Muscle of arm (tissue), 14 donors: Measurements from ENCODE around the gene AFAP1L1. TPM values are rescaled to one million over a fixed set of nuclear protein-coding genes. Genes with fewer than 3 reads are reported as not detected.

Experiments
- DNase-seq: peaks from one replicate; pipeline ENCODE4 v3.0.0-alpha.2; 2013
- long read RNA-seq, 11 donors: transcript quantifications; one replicate each; lab custom pipeline, GENCODE V29; 2026
- polyA plus RNA-seq, 12 donors: library from polyadenylated mRNA; unstranded; fragments of 120-200 nt; gene quantifications; one replicate each; pipeline ENCODE4 v1.2.1, GENCODE V29; 2013; ENCODE audit not compliant: insufficient read length in 12 of 12

The AFAP1L1 gene
- 100 to 1,000 TPM in 5 of 12 donors, 10 to 100 TPM in 6, not detected in 1; 52.1 to 115 (median 90.6) TPM for polyA plus RNA-seq
- long read RNA-seq, donor 1, full-length matches to known transcripts: 3 of 3 reads
- long read RNA-seq, donor 1, partial matches to known transcripts: 0 of 3 reads
- long read RNA-seq, donor 1, other reads (novel, unspliced or antisense): 0 of 3 reads
- long read RNA-seq, donor 2, full-length matches to known transcripts: 17 of 17 reads
- long read RNA-seq, donor 2, partial matches to known transcripts: 0 of 17 reads
- long read RNA-seq, donor 2, other reads (novel, unspliced or antisense): 0 of 17 reads
- long read RNA-seq, donor 3, full-length matches to known transcripts: 7 of 16 reads
- long read RNA-seq, donor 3, partial matches to known transcripts: 9 of 16 reads
- long read RNA-seq, donor 3, other reads (novel, unspliced or antisense): 0 of 16 reads
- long read RNA-seq, donor 4, full-length matches to known transcripts: 5 of 5 reads
- long read RNA-seq, donor 4, partial matches to known transcripts: 0 of 5 reads
- long read RNA-seq, donor 4, other reads (novel, unspliced or antisense): 0 of 5 reads
- long read RNA-seq, donor 5, full-length matches to known transcripts: 29 of 44 reads
- long read RNA-seq, donor 5, partial matches to known transcripts: 15 of 44 reads
- long read RNA-seq, donor 5, other reads (novel, unspliced or antisense): 0 of 44 reads
- long read RNA-seq, donor 6, full-length matches to known transcripts: 11 of 11 reads
- long read RNA-seq, donor 6, partial matches to known transcripts: 0 of 11 reads
- long read RNA-seq, donor 6, other reads (novel, unspliced or antisense): 0 of 11 reads
- long read RNA-seq, donor 7, full-length matches to known transcripts: 4 of 4 reads
- long read RNA-seq, donor 7, partial matches to known transcripts: 0 of 4 reads
- long read RNA-seq, donor 7, other reads (novel, unspliced or antisense): 0 of 4 reads
- long read RNA-seq, donor 8, full-length matches to known transcripts: 33 of 44 reads
- long read RNA-seq, donor 8, partial matches to known transcripts: 11 of 44 reads
- long read RNA-seq, donor 8, other reads (novel, unspliced or antisense): 0 of 44 reads
- long read RNA-seq, donor 9, full-length matches to known transcripts: 5 of 5 reads
- long read RNA-seq, donor 9, partial matches to known transcripts: 0 of 5 reads
- long read RNA-seq, donor 9, other reads (novel, unspliced or antisense): 0 of 5 reads
- long read RNA-seq, donor 10, full-length matches to known transcripts: 22 of 41 reads
- long read RNA-seq, donor 10, partial matches to known transcripts: 19 of 41 reads
- long read RNA-seq, donor 10, other reads (novel, unspliced or antisense): 0 of 41 reads
- long read RNA-seq, donor 11, full-length matches to known transcripts: 10 of 15 reads
- long read RNA-seq, donor 11, partial matches to known transcripts: 5 of 15 reads
- long read RNA-seq, donor 11, other reads (novel, unspliced or antisense): 0 of 15 reads

GRCh38 chr5:149271716-149272563 is at the start of gene AFAP1L1:
AFAP1L1 (plus strand) TSS chr5:149271859; CDS start chr5:149271969, 110 bp downstream.
- DNase-seq: peak; percentile 46

GRCh38 chr5:149223081-149223848 is 48.4 kb upstream of the AFAP1L1 start:
- no peak for DNase-seq

GRCh38 chr5:149224282-149224681 is 47.4 kb upstream of the AFAP1L1 start:
- no peak for DNase-seq

GRCh38 chr5:149227168-149227826 is 44.4 kb upstream of the AFAP1L1 start:
- DNase-seq: no peak

GRCh38 chr5:149228618-149229297 is 42.9 kb upstream of the AFAP1L1 start:
- peak; percentile 38 for DNase-seq

- no peak for DNase-seq
Observed at GRCh38 chr5:149229298-149229937, 42.2 kb upstream of the AFAP1L1 start.

- no peak for DNase-seq
Observed at GRCh38 chr5:149235841-149236240, 35.8 kb upstream of the AFAP1L1 start.

GRCh38 chr5:149237662-149238061 is 34.0 kb upstream of the AFAP1L1 start:
- no peak for DNase-seq

GRCh38 chr5:149238540-149238939 is 33.1 kb upstream of the AFAP1L1 start:
- no peak for DNase-seq

- no peak for DNase-seq
Observed at GRCh38 chr5:149239917-149240316, 31.7 kb upstream of the AFAP1L1 start.

- DNase-seq: no peak
Observed at GRCh38 chr5:149240354-149240998, 31.2 kb upstream of the AFAP1L1 start.

GRCh38 chr5:149242339-149242738 is 29.3 kb upstream of the AFAP1L1 start:
- DNase-seq: no peak

- DNase-seq: no peak
Observed at GRCh38 chr5:149246906-149247305, 24.8 kb upstream of the AFAP1L1 start.

- DNase-seq: no peak
Observed at GRCh38 chr5:149247726-149248125, 23.9 kb upstream of the AFAP1L1 start.

GRCh38 chr5:149251546-149251945 is 20.1 kb upstream of the AFAP1L1 start:
- DNase-seq: no peak

- DNase-seq: peak; percentile 17
Observed at GRCh38 chr5:149254506-149254905, 17.2 kb upstream of the AFAP1L1 start.

GRCh38 chr5:149256451-149256850 is 15.2 kb upstream of the AFAP1L1 start:
- DNase-seq: no peak
